Embryonic facial prominence (tissue), 1 donor: ENCODE measurements around the gene OASL.
A peak's percentile ranks its signal among the peaks of the same experiment; 100 is the strongest.
"Not testable (repeated sequence)": the region's sequence is repeated elsewhere in the genome, so short reads cannot be mapped to it uniquely, and the experiment has no call there.

Source experiments
- DNase-seq: peaks from one replicate; pipeline ENCODE4 v3.0.0-alpha.2; 2016; ENCODE audit errors: extremely low spot score

OASL gene, protein sequence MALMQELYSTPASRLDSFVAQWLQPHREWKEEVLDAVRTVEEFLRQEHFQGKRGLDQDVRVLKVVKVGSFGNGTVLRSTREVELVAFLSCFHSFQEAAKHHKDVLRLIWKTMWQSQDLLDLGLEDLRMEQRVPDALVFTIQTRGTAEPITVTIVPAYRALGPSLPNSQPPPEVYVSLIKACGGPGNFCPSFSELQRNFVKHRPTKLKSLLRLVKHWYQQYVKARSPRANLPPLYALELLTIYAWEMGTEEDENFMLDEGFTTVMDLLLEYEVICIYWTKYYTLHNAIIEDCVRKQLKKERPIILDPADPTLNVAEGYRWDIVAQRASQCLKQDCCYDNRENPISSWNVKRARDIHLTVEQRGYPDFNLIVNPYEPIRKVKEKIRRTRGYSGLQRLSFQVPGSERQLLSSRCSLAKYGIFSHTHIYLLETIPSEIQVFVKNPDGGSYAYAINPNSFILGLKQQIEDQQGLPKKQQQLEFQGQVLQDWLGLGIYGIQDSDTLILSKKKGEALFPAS

DNA sequence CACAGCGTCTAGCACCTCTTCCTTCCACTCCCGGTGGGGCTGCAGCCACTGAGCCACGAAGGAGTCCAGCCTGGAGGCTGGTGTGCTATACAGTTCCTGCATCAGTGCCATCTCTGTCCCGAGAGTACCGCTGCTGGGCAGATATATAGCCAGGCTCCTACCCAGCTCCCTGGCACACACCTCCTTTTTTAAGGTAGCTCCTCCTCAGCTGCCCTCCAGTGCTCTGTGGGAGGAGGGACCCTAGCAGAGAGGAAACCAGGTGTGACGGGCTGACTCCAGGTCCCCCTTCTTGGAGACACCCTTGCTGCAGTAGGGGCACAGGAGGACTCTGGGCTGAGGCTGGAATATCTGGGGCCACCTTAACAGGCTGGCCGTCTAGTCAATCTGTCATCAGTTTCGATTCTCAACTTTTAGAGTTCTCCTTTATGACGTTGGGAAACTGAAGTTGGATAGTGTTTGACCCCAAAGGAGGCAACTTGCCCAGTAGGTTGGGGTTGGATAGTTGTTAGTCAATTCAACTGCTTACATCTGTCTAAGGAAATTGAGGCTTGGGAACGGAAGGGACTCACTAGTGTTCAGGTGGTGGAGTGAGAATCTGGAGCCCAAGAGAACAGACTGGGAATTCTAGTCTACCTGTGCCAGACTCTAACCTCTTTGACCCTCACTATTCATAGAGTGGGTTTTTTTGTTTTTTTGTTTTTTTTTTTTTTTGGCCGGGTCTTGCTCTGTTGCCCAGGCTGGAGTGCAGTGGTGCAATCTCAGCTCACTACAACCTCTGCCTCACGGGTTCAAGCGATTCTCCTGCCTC lies at the start of gene OASL:
OASL (minus strand) TSS at position 386 of the 808 bp plus-strand sequence; CDS start at position 111, 275 bp downstream.
- DNase-seq: no peak

- DNase-seq: no peak
Observed at GRCh38 chr12:121088195-121088585, 49.1 kb upstream of the OASL start.

DNA sequence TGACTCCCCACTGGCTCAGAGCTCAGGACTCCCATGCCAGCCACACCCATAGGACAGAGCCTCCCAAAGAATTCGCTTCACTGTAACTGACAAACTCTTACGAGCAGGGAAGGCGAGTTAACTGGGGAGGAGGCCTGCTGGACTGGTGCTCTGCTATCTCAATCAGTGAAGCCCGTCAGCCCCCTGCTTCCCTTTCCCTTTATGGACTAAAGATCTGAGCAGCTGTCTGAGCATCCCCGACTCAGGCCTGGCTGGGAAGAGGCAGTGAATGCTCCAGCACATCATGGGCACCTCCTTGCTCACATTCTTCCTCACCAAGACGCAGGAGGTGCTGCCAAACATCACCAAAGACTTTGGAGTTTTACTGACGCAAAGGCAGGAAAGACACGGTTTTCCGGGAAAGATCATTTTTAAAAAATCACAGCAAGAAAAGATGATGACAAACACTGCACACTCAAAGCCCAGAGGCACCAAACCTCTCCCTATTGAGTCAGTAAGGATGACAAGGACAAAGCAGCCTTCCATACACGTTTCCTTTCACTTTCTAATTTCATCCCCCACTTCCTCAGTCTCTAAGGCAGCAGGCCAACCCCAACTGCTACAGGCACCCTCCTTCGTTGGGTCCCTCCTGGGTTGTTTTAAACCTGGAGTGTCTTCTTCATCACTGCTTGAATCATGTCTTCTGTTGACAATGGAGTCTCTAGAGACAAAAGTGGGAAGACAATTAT lies 48.6 kb upstream of the OASL start:
- DNase-seq: no peak

DNA sequence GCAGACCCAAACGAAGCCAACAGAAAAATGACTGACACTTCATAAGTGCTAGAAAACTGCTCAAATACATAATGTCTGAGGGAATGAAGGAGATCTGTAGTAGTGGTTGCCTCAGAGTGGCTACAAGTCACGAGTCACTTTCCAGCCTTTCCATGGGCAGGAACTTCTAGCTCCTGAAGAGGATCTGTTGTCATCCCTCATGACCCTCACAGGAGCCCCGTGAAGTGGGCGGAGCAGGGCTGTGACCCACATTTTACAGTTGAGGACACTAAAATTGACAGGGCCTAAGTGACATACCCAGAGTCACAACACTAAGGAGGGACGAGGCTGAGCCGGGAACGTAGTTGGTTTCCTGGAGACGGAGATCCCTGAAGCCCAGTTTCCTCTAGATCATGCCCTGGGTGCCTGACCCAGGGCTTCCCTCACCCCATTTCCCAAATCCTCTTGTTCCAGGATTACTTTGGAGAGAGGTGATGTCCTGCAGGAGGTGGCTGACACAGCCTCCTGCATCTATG lies 47.8 kb upstream of the OASL start:
- no peak for DNase-seq

GRCh38 chr12:121085506-121086353 lies 46.7 kb upstream of the OASL start:
- no peak for DNase-seq

DNA sequence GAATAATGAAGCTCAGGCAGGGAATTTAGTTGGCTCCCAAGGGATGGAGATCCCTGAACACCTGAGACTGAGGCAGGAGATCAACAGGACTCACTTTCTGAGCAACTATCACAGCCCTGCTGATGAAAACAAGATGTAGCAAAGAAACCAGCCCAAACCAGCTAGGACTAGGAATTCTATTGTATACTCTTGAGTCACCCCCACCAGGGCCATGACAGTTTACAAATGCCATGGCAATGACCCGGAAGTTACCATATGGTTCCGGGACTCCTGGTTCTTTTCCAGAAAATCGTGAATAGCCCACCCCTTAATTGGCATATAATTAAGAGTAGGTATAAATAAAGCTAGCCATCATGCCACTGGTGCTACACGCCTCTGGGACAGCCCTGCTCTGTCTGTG lies 46.0 kb upstream of the OASL start:
- DNase-seq: no peak

GRCh38 chr12:121084229-121084628 lies 45.2 kb upstream of the OASL start:
- no peak for DNase-seq

DNA sequence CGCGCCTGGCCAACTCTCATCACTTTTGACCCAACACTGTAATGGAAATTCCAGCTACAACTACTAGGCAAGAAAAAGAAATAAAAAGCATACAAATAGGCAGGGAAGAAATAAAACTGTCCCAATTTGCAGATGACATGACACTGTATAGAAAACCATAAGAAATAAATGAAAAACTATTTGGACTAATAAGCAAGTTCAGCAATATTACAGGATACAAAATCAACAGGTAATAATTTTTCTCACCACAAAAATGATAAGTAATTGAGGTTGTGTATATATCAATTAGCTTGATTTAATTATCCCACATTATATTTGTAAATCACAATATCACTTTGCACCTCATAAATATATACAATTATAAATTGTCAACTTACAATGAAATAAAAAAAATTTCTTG lies 41.9 kb upstream of the OASL start:
- DNase-seq: no peak

DNA sequence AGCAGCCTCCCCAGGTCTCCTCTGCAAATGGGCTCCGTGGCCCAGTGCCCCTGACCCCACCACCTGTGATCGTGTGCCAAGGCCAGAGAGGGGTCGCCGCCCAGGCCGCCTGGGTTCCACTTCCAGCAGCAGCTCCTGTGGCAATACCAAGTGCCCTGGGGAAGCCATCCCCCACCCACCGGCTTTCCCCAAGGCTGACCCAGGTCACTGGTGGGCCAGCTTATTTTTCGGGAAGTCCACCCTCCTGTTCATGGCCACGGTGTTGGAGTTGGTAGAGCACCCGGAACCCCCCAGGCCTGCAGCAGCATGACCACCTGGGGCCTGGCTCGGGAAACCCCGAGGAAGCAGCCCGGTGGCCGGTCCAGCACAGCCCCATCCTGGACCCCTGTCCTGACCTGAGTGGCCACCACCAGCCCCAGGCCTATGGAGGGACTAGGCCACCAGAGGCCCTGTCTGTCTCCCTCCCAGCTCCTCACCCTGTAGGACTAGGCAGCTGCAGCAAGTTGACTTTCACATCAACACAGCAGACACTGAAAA lies 40.8 kb upstream of the OASL start:
- no peak for DNase-seq

- not testable (repeated sequence) for DNase-seq
Observed at GRCh38 chr12:121077440-121077839, 38.4 kb upstream of the OASL start.

DNA sequence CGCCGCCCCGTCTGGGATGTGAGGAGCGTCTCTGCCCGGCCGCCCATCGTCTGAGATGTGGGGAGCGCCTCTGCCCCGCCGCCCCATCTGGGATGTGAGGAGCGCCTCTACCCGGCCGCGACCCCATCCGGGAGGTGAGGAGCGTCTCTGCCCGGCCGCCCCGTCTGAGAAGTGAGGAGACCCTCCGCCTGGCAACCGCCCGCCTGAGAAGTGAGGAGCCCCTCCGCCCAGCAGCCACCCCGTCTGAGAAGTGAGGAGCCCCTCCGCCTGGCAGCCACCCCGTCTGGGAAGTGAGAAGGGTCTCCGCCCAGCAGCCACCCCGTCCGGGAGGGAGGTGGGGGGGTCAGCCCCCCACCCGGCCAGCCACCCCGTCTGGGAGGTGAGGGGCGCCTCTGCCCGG lies 36.9 kb upstream of the OASL start:
- not testable (repeated sequence) for DNase-seq

- DNase-seq: no peak
Observed at GRCh38 chr12:121072147-121072546, 33.1 kb upstream of the OASL start.

GRCh38 chr12:121069206-121069605 lies 30.2 kb upstream of the OASL start:
- DNase-seq: no peak

DNA sequence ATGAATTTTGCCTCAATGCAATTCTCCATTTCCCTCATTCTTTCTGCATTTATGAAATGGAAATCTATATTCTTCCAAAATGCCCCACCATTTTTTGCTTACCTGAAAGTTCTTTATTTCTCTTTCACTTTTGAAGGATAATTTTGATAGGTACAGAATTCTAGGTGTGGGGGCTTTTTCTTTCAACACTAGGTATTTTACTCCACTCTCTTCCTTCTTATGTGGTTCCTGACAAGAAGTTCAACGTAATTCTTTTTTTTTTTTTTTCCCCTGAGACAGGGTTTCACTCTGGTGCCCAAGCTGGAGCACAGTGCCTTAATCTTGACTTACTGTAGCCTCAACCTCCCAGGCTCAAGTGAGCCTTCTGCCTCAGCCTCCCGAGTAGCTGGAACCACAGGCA lies 26.3 kb upstream of the OASL start:
- DNase-seq: no peak

- DNase-seq: not testable (repeated sequence)
Observed at GRCh38 chr12:121064586-121064985, 25.5 kb upstream of the OASL start.

- no peak for DNase-seq
Observed at GRCh38 chr12:121064116-121064515, 25.1 kb upstream of the OASL start.

GRCh38 chr12:121062391-121063045 lies 23.5 kb upstream of the OASL start:
- DNase-seq: no peak

DNA sequence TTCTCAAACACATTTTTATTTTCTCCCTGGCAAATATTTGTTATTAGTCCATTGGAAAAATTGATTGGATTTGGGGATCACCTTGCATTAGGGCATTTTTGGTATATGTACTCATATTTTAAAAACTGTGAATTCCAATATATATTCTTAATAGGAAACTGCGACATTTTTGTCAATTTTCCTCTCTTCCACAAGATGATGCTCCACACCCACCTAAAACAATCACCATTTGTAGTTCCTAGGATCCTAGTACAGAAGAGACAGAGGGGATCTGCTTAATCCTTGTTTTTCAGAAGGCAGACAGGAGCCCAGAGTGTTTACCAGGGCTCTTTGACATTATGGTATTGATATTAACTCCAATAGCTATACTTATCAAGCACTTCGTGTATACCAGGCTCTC lies 22.8 kb upstream of the OASL start:
- DNase-seq: peak; percentile 9

- peak; percentile 53 for DNase-seq
Observed at GRCh38 chr12:121060149-121061001, 21.3 kb upstream of the OASL start.
